Measurements from ENCODE around the gene FBXW8. TPM values are rescaled to one million over a fixed set of nuclear protein-coding genes. Genes with fewer than 3 reads are reported as not detected.

FBXW8 gene
- total RNA-seq, 1 experiment from 2014 or later: 15.3 TPM

DNA sequence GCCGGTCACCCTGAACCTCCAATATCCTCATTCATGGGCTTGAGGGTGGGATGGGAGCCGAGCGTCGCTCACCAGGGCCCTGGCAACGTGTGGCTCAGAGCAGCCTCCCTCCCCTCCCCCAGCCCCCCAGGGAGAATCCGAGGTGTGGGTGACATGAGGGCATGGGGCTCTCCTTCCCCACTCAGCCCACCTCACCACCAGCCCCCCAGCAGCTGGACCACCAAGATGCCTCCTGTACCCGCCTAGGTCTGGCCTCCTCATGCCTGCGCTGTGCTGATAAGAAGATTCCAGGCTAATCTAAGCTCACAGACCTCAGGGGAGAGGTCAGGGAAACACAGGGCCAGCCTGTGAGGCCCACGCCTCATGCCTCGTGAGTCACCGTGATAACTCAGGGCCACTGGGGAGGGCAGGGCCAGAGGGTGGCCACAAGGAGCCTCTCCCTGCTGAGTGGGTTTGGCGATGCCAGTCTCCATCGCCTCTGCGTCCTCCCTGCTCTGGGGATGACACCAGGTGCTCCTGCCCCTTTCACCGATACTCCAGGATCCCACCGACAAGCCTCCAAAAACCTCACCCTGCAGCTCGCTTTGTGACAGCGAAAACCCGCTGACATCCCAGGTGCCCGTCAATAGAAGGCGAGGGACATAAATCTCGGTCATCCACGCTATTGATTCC, 131.6 kb downstream of the FBXW8 start:
- Histone ChIP-seq H3K79me2 (ENCODE audit: insufficient read depth, low read length) (no peaks in the 10 kb centered on the region), H3K27me3 (ENCODE audit: insufficient read depth, low read length) (no peaks in the 10 kb centered on the region), H2BK20ac (ENCODE audit: low read depth, low read length, poor library complexity, severe bottlenecking) (no peak overlapping the region), H3K4ac (ENCODE audit: low read depth, low read length) (no peak overlapping the region), H2AFZ (ENCODE audit: low read length) (no peak overlapping the region), H3K79me1 (ENCODE audit: insufficient read depth, low read depth, low read length, poor library complexity, severe bottlenecking) (no peaks in the 10 kb centered on the region), H2BK15ac (ENCODE audit: low read depth, low read length) (no peak overlapping the region), H3K9me3 (ENCODE audit: control insufficient read depth, low read depth, low read length) (no peaks in the 10 kb centered on the region), H3K56ac (ENCODE audit: insufficient read length, low read depth, low read length) (no peak overlapping the region), H4K20me1 (ENCODE audit: control insufficient read depth, insufficient read depth, insufficient read length) (no peaks in the 10 kb centered on the region), H3K27ac (ENCODE audit: insufficient read length, low read depth, low read length) (no peak overlapping the region), H2BK5ac (ENCODE audit: insufficient read length, low read length) (no peak overlapping the region), H4K5ac (ENCODE audit: insufficient read length, low read depth, low read length) (no peak overlapping the region), H4K8ac (replicated peaks; ENCODE audit: insufficient read length, low read depth, low read length) (no peak overlapping the region), H2BK120ac (ENCODE audit: low read depth, low read length, poor library complexity, severe bottlenecking) (no peak overlapping the region), H3K18ac (ENCODE audit: insufficient read length, low read depth, low read length) (no peak overlapping the region), H4K91ac (ENCODE audit: insufficient read length, low read depth, low read length) (no peak overlapping the region), H3T11ph (ENCODE audit: low read length) (no peak overlapping the region), H3K4me2 (ENCODE audit: insufficient read depth, insufficient read length, low read length) (no peak overlapping the region), H3K14ac (ENCODE audit: insufficient read depth, low read length) (peak overlapping the region; percentile 16; the same call in 1 of the 2 replicates), H2AK5ac (ENCODE audit: insufficient read length, low read length) (no peak overlapping the region), H3K4me1 (ENCODE audit: insufficient read depth, low read length) (no peaks in the 10 kb centered on the region), H3K23ac (ENCODE audit: insufficient read length, low read depth, low read length) (no peak overlapping the region), H2BK12ac (ENCODE audit: insufficient read length, low read depth, low read length) (no peak overlapping the region), H3K23me2 (ENCODE audit: insufficient read length, low read depth, low read length, poor library complexity, severe bottlenecking) (peaks cover 3% of the 10 kb centered on the region), H3K9ac (ENCODE audit: extremely low read depth, insufficient read length, low read length) (no peak overlapping the region)
- WGBS (ENCODE audit: extremely low coverage, insufficient read length, low lambda C conversion rate): no CpG with 5 or more reads among the region's 23 CpGs
- Mint-ChIP-seq H3K36me3 (ENCODE audit: insufficient read depth in 1 of 3, low read depth in 3 of 3) (no peaks in the 10 kb centered on the region), H3K4me3 (no peak overlapping the region), H3K4me1 (peaks cover 20 to 47% of the 10 kb centered on the region in 2 experiments), H3K27me3 (ENCODE audit: low read depth) (no peaks in the 10 kb centered on the region; the same call in 1 of the 2 replicates), H3K27ac (no peak overlapping the region), H3K9me3 (no peaks in the 10 kb centered on the region)
- TF ChIP-seq, protein P1, sequence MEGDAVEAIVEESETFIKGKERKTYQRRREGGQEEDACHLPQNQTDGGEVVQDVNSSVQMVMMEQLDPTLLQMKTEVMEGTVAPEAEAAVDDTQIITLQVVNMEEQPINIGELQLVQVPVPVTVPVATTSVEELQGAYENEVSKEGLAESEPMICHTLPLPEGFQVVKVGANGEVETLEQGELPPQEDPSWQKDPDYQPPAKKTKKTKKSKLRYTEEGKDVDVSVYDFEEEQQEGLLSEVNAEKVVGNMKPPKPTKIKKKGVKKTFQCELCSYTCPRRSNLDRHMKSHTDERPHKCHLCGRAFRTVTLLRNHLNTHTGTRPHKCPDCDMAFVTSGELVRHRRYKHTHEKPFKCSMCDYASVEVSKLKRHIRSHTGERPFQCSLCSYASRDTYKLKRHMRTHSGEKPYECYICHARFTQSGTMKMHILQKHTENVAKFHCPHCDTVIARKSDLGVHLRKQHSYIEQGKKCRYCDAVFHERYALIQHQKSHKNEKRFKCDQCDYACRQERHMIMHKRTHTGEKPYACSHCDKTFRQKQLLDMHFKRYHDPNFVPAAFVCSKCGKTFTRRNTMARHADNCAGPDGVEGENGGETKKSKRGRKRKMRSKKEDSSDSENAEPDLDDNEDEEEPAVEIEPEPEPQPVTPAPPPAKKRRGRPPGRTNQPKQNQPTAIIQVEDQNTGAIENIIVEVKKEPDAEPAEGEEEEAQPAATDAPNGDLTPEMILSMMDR (conservative IDR thresholded peaks at IDR 0.05): no peak
- no peak for DNase-seq
